ENCODE measurements around the gene HSBP1L1. TPM values are rescaled to one million over a fixed set of nuclear protein-coding genes. Genes with fewer than 3 reads are reported as not detected.

Gene HSBP1L1
- total RNA-seq, 1 experiment from 2014 or later, result 1.1 TPM

GRCh38 chr18:79962835-79963657 lies 1.4 kb upstream of the HSBP1L1 start:
- ChIA-PET CTCF (interaction anchor here (0.6 kb wide), 1 partner anchor 1545 kb away, joined by 8 read pairs; no protein-coding TSS in a partner anchor), POLR2A (ENCODE audit: low non-redundant PET) (no interaction called here)
- BruUV-seq (replicated peaks), result no TSS peak

GRCh38 chr18:79963658-79964329 lies 649 bp upstream of the HSBP1L1 start:
- Histone ChIP-seq H3K4me3 (ENCODE audit: low read depth, low read length, poor library complexity, severe bottlenecking) (peak overlapping the region; percentile 63), H3K4me1 (ENCODE audit: insufficient read depth, low read length, poor library complexity, severe bottlenecking) (peaks cover 16% of the 10 kb centered on the region), H3K27me3 (replicated peaks; ENCODE audit: insufficient read depth, low read depth, low read length, poor library complexity) (no peaks in the 10 kb centered on the region), H3K9me3 (ENCODE audit: low read depth, low read length, poor library complexity, severe bottlenecking) (no peaks in the 10 kb centered on the region), H3K36me3 (ENCODE audit: insufficient read depth, low read length, poor library complexity, severe bottlenecking) (no peaks in the 10 kb centered on the region), H3K27ac (ENCODE audit: low read depth, low read length, poor library complexity, severe bottlenecking) (no peak overlapping the region)
- ChIA-PET POLR2A (ENCODE audit: low non-redundant PET) (no interaction called here), CTCF (interaction anchor here (0.6 kb wide), 3 partner anchors 115 to 1546 kb away, joined by 3 to 8 read pairs (median 5); no protein-coding TSS in a partner anchor)
- no peak for TF ChIP-seq EZH2 (IDR thresholded peaks at IDR 0.05; ENCODE audit: borderline replicate concordance, low read depth, low read length, poor library complexity, severe bottlenecking)
- TF ChIP-seq CTCF (conservative IDR thresholded peaks at IDR 0.05; ENCODE audit: low read depth, low read length), result no peak
- no peak for DNase-seq (ENCODE audit: low spot score)
- no TSS peak for BruUV-seq (replicated peaks)
- intact Hi-C loops (cut with micrococcal nuclease; ENCODE audit: unreplicated experiment), result loop anchor here (10.0 kb wide), 1 partner anchor 289 kb away; the partner anchor contains the start of gene CTDP1

More at GRCh38 chr18:79962835-79963657, 1.4 kb upstream of the HSBP1L1 start:
- no peak for TF ChIP-seq CTCF (conservative IDR thresholded peaks at IDR 0.05; ENCODE audit: low read depth, low read length)
- no peak for TF ChIP-seq EZH2 (IDR thresholded peaks at IDR 0.05; ENCODE audit: borderline replicate concordance, low read depth, low read length, poor library complexity, severe bottlenecking)
- Histone ChIP-seq H3K4me3 (ENCODE audit: low read depth, low read length, poor library complexity, severe bottlenecking) (no peak overlapping the region), H3K27ac (ENCODE audit: low read depth, low read length, poor library complexity, severe bottlenecking) (no peak overlapping the region), H3K36me3 (ENCODE audit: insufficient read depth, low read length, poor library complexity, severe bottlenecking) (no peaks in the 10 kb centered on the region), H3K4me1 (ENCODE audit: insufficient read depth, low read length, poor library complexity, severe bottlenecking) (peaks cover 16% of the 10 kb centered on the region), H3K27me3 (replicated peaks; ENCODE audit: insufficient read depth, low read depth, low read length, poor library complexity) (no peaks in the 10 kb centered on the region), H3K9me3 (ENCODE audit: low read depth, low read length, poor library complexity, severe bottlenecking) (no peaks in the 10 kb centered on the region)
- intact Hi-C loops (cut with micrococcal nuclease; ENCODE audit: unreplicated experiment), result loop anchor here (10.0 kb wide), 1 partner anchor 288 kb away; the partner anchor contains the start of gene CTDP1
- DNase-seq (ENCODE audit: low spot score), result no peak

GRCh38 chr18:79965119-79965902 lies 868 bp downstream of the HSBP1L1 start:
- peak; percentile 47 for DNase-seq (ENCODE audit: low spot score)
- Histone ChIP-seq H3K27ac (ENCODE audit: low read depth, low read length, poor library complexity, severe bottlenecking) (peak overlapping the region; percentile 70), H3K9me3 (ENCODE audit: low read depth, low read length, poor library complexity, severe bottlenecking) (no peaks in the 10 kb centered on the region), H3K4me3 (ENCODE audit: low read depth, low read length, poor library complexity, severe bottlenecking) (peak overlapping the region; percentile 63), H3K36me3 (ENCODE audit: insufficient read depth, low read length, poor library complexity, severe bottlenecking) (no peaks in the 10 kb centered on the region), H3K27me3 (replicated peaks; ENCODE audit: insufficient read depth, low read depth, low read length, poor library complexity) (no peaks in the 10 kb centered on the region), H3K4me1 (ENCODE audit: insufficient read depth, low read length, poor library complexity, severe bottlenecking) (peaks cover 14% of the 10 kb centered on the region)
- intact Hi-C loops (cut with micrococcal nuclease; ENCODE audit: unreplicated experiment), result loop anchor here (10.0 kb wide), 1 partner anchor 291 kb away; the partner anchor contains the start of gene CTDP1
- ChIA-PET CTCF (no interaction called here), POLR2A (ENCODE audit: low non-redundant PET) (no interaction called here)
- TF ChIP-seq EZH2 (IDR thresholded peaks at IDR 0.05; ENCODE audit: borderline replicate concordance, low read depth, low read length, poor library complexity, severe bottlenecking) (no peak), CTCF (conservative IDR thresholded peaks at IDR 0.05; ENCODE audit: low read depth, low read length) (no peak)
- no TSS peak for BruUV-seq (replicated peaks)

All from A673 (cell line).